Measurements from ENCODE around the gene SLIT3. TPM values are rescaled to one million over a fixed set of nuclear protein-coding genes. Genes with fewer than 3 reads are reported as not detected.

Gene SLIT3
- total RNA-seq, 2 experiments from 2014 or later: 0.15 TPM; not detected in 1

- Mint-ChIP-seq H3K36me3 (ENCODE audit: low read depth) (no peaks in the 10 kb centered on the region), H3K27ac (no peak overlapping the region), H3K27me3 (peaks cover 6% of the 10 kb centered on the region), H3K4me1 (peaks cover 20% of the 10 kb centered on the region), H3K9me3 (no peaks in the 10 kb centered on the region), H3K4me3 (no peak overlapping the region)
- no peak for DNase-seq
- ChIA-PET CTCF (no interaction called here), POLR2A (no interaction called here)
These were observed 563.9 kb downstream of the SLIT3 start for GRCh38 chr5:168737066-168737465.

GRCh38 chr5:168736281-168736831 is 564.6 kb downstream of the SLIT3 start:
- Mint-ChIP-seq H3K4me1 (peaks cover 20% of the 10 kb centered on the region), H3K36me3 (ENCODE audit: low read depth) (no peaks in the 10 kb centered on the region), H3K4me3 (no peak overlapping the region), H3K9me3 (no peaks in the 10 kb centered on the region), H3K27ac (no peak overlapping the region), H3K27me3 (peaks cover 9% of the 10 kb centered on the region)
- POLR2A ChIA-PET: interaction anchor here (0.7 kb wide), 1 partner anchor 36 kb away, joined by 3 read pairs; no protein-coding TSS in a partner anchor
- CTCF ChIA-PET: no interaction called here
- DNase-seq: no peak

GRCh38 chr5:168734620-168735300 is 566.2 kb downstream of the SLIT3 start:
- Mint-ChIP-seq H3K9me3 (no peaks in the 10 kb centered on the region), H3K4me1 (peaks cover 20% of the 10 kb centered on the region), H3K27me3 (peaks cover 20% of the 10 kb centered on the region), H3K27ac (no peak overlapping the region), H3K4me3 (no peak overlapping the region), H3K36me3 (ENCODE audit: low read depth) (no peaks in the 10 kb centered on the region)
- POLR2A ChIA-PET: no interaction called here
- no peak for DNase-seq
- CTCF ChIA-PET: interaction anchor here (0.7 kb wide), 1 partner anchor 22 kb away, joined by 3 read pairs; no protein-coding TSS in a partner anchor

GRCh38 chr5:168734119-168734518 is 566.8 kb downstream of the SLIT3 start:
- CTCF ChIA-PET: no interaction called here
- no peaks in the 10 kb centered on the region for H3K9me3 Mint-ChIP-seq
- H3K27ac Mint-ChIP-seq: no peak overlapping the region
- DNase-seq: no peak
- peaks cover 20% of the 10 kb centered on the region for H3K4me1 Mint-ChIP-seq
- no peaks in the 10 kb centered on the region for H3K36me3 Mint-ChIP-seq (ENCODE audit: low read depth)
- H3K27me3 Mint-ChIP-seq: peaks cover 20% of the 10 kb centered on the region
- no peak overlapping the region for H3K4me3 Mint-ChIP-seq
- POLR2A ChIA-PET: no interaction called here

GRCh38 chr5:168728546-168729211 is 572.3 kb downstream of the SLIT3 start:
- Mint-ChIP-seq H3K4me1 (no peaks in the 10 kb centered on the region), H3K27ac (no peak overlapping the region), H3K27me3 (peaks cover 24% of the 10 kb centered on the region), H3K4me3 (no peak overlapping the region), H3K36me3 (ENCODE audit: low read depth) (no peaks in the 10 kb centered on the region), H3K9me3 (peaks cover 18% of the 10 kb centered on the region)
- ChIA-PET CTCF (interaction anchor here (0.6 to 1.0 kb wide), 3 partner anchors 15 to 505 kb away, joined by 3 read pairs; no protein-coding TSS in a partner anchor), POLR2A (no interaction called here)
- no peak for DNase-seq

- peaks cover 18% of the 10 kb centered on the region for H3K9me3 Mint-ChIP-seq
- H3K27me3 Mint-ChIP-seq: peaks cover 19% of the 10 kb centered on the region
- no peaks in the 10 kb centered on the region for H3K4me1 Mint-ChIP-seq
- H3K36me3 Mint-ChIP-seq (ENCODE audit: low read depth): no peaks in the 10 kb centered on the region
- H3K27ac Mint-ChIP-seq: no peak overlapping the region
- DNase-seq: no peak
- ChIA-PET CTCF (interaction anchor here (1.0 kb wide), 1 partner anchor 14 kb away, joined by 3 read pairs; no protein-coding TSS in a partner anchor), POLR2A (interaction anchor here (0.7 kb wide), 1 partner anchor 62 kb away, joined by 5 read pairs; no protein-coding TSS in a partner anchor)
- H3K4me3 Mint-ChIP-seq: no peak overlapping the region
These were observed 573.4 kb downstream of the SLIT3 start for GRCh38 chr5:168727547-168727946.

GRCh38 chr5:168726342-168726741 is 574.6 kb downstream of the SLIT3 start:
- CTCF ChIA-PET: no interaction called here
- Mint-ChIP-seq H3K4me1 (no peaks in the 10 kb centered on the region), H3K9me3 (peaks cover 18% of the 10 kb centered on the region), H3K36me3 (ENCODE audit: low read depth) (no peaks in the 10 kb centered on the region), H3K27ac (no peak overlapping the region), H3K27me3 (peaks cover 14% of the 10 kb centered on the region), H3K4me3 (no peak overlapping the region)
- POLR2A ChIA-PET: no interaction called here
- DNase-seq: no peak

GRCh38 chr5:168724227-168724626 is 576.7 kb downstream of the SLIT3 start:
- peaks cover 18% of the 10 kb centered on the region for H3K9me3 Mint-ChIP-seq
- POLR2A ChIA-PET: no interaction called here
- peaks cover 4% of the 10 kb centered on the region for H3K27me3 Mint-ChIP-seq
- no peak overlapping the region for H3K4me3 Mint-ChIP-seq
- DNase-seq: no peak
- CTCF ChIA-PET: interaction anchor here (0.6 kb wide), 1 partner anchor 886 kb away, joined by 3 read pairs; no protein-coding TSS in a partner anchor
- H3K36me3 Mint-ChIP-seq (ENCODE audit: low read depth): no peaks in the 10 kb centered on the region
- no peaks in the 10 kb centered on the region for H3K4me1 Mint-ChIP-seq
- H3K27ac Mint-ChIP-seq: no peak overlapping the region

- Mint-ChIP-seq H3K4me1 (no peaks in the 10 kb centered on the region), H3K36me3 (ENCODE audit: low read depth) (no peaks in the 10 kb centered on the region), H3K27ac (no peak overlapping the region), H3K27me3 (peaks cover 2% of the 10 kb centered on the region), H3K4me3 (no peak overlapping the region), H3K9me3 (peaks cover 11% of the 10 kb centered on the region)
- ChIA-PET CTCF (no interaction called here), POLR2A (no interaction called here)
- DNase-seq: no peak
These were observed 577.9 kb downstream of the SLIT3 start for GRCh38 chr5:168723037-168723436.

GRCh38 chr5:168721966-168722365 is 579.0 kb downstream of the SLIT3 start:
- no peak for DNase-seq
- no peaks in the 10 kb centered on the region for H3K4me1 Mint-ChIP-seq
- H3K27me3 Mint-ChIP-seq: no peaks in the 10 kb centered on the region
- H3K9me3 Mint-ChIP-seq: peaks cover 3% of the 10 kb centered on the region
- no peak overlapping the region for H3K27ac Mint-ChIP-seq
- no peaks in the 10 kb centered on the region for H3K36me3 Mint-ChIP-seq (ENCODE audit: low read depth)
- ChIA-PET POLR2A (no interaction called here), CTCF (no interaction called here)
- H3K4me3 Mint-ChIP-seq: no peak overlapping the region

GRCh38 chr5:168721002-168721753 is 579.8 kb downstream of the SLIT3 start:
- Mint-ChIP-seq H3K9me3 (peaks cover 3% of the 10 kb centered on the region), H3K27me3 (no peaks in the 10 kb centered on the region), H3K4me3 (no peak overlapping the region), H3K27ac (no peak overlapping the region), H3K4me1 (no peaks in the 10 kb centered on the region), H3K36me3 (ENCODE audit: low read depth) (no peaks in the 10 kb centered on the region)
- ChIA-PET POLR2A (no interaction called here), CTCF (no interaction called here)
- DNase-seq: no peak

GRCh38 chr5:168720575-168720974 is 580.4 kb downstream of the SLIT3 start:
- Mint-ChIP-seq H3K36me3 (ENCODE audit: low read depth) (no peaks in the 10 kb centered on the region), H3K4me3 (no peak overlapping the region), H3K27ac (no peak overlapping the region), H3K9me3 (no peaks in the 10 kb centered on the region), H3K27me3 (no peaks in the 10 kb centered on the region), H3K4me1 (no peaks in the 10 kb centered on the region)
- DNase-seq: no peak
- ChIA-PET POLR2A (no interaction called here), CTCF (no interaction called here)

- ChIA-PET POLR2A (no interaction called here), CTCF (interaction anchor here (0.8 to 1.1 kb wide), 2 partner anchors 14 to 104 kb away, joined by 3 read pairs; no protein-coding TSS in a partner anchor)
- no peaks in the 10 kb centered on the region for H3K36me3 Mint-ChIP-seq (ENCODE audit: low read depth)
- no peaks in the 10 kb centered on the region for H3K27me3 Mint-ChIP-seq
- H3K4me3 Mint-ChIP-seq: no peak overlapping the region
- DNase-seq: no peak
- H3K4me1 Mint-ChIP-seq: no peaks in the 10 kb centered on the region
- H3K9me3 Mint-ChIP-seq: no peaks in the 10 kb centered on the region
- no peak overlapping the region for H3K27ac Mint-ChIP-seq
These were observed 586.9 kb downstream of the SLIT3 start for GRCh38 chr5:168714046-168714445.
